Measurements from ENCODE around the gene TMEFF1.
A peak's percentile ranks its signal among the peaks of the same experiment; 100 is the strongest.
"Not testable (repeated sequence)": the region's sequence is repeated elsewhere in the genome, so short reads cannot be mapped to it uniquely, and the experiment has no call there.

Gene TMEFF1

GRCh38 chr9:100498592-100498991 is 25.6 kb downstream of the TMEFF1 start:
- DNase-seq = no peak

- DNase-seq = no peak
Observed at GRCh38 chr9:100499460-100499859, 26.5 kb downstream of the TMEFF1 start.

GRCh38 chr9:100499866-100500265 is 26.9 kb downstream of the TMEFF1 start:
- no peak for DNase-seq

GRCh38 chr9:100505564-100506159 is 32.7 kb downstream of the TMEFF1 start:
- DNase-seq = peak; percentile 13 to 83

- DNase-seq = not testable (repeated sequence)
Observed at GRCh38 chr9:100507350-100507749, 34.4 kb downstream of the TMEFF1 start.

GRCh38 chr9:100511205-100511604 is 38.3 kb downstream of the TMEFF1 start:
- DNase-seq = no peak

GRCh38 chr9:100515578-100516494 is 42.9 kb downstream of the TMEFF1 start:
- DNase-seq = peak in 1 of 2 donors; percentile 3

GRCh38 chr9:100521282-100521681 is 48.3 kb downstream of the TMEFF1 start:
- no peak for DNase-seq

- no peak for DNase-seq
Observed at GRCh38 chr9:100525563-100525962, 52.6 kb downstream of the TMEFF1 start.

GRCh38 chr9:100527180-100527794 is 54.3 kb downstream of the TMEFF1 start:
- DNase-seq = not testable (repeated sequence)

GRCh38 chr9:100534401-100534800 is 61.5 kb downstream of the TMEFF1 start:
- DNase-seq = no peak

- DNase-seq = no peak
Observed at GRCh38 chr9:100540327-100540726, 67.4 kb downstream of the TMEFF1 start.

- DNase-seq = no peak
Observed at GRCh38 chr9:100549048-100549447, 76.1 kb downstream of the TMEFF1 start.

GRCh38 chr9:100554935-100555401 is 82.0 kb downstream of the TMEFF1 start:
- DNase-seq = no peak

GRCh38 chr9:100555471-100555870 is 82.5 kb downstream of the TMEFF1 start:
- DNase-seq = no peak

GRCh38 chr9:100557053-100557452 is 84.1 kb downstream of the TMEFF1 start:
- DNase-seq = no peak

GRCh38 chr9:100561256-100561655 is 88.3 kb downstream of the TMEFF1 start:
- no peak for DNase-seq

GRCh38 chr9:100567856-100568255 is 94.9 kb downstream of the TMEFF1 start:
- no peak for DNase-seq

GRCh38 chr9:100573655-100574260 is 100.8 kb downstream of the TMEFF1 start:
- no peak for DNase-seq

GRCh38 chr9:100575006-100575405 is 102.1 kb downstream of the TMEFF1 start:
- DNase-seq = no peak

- DNase-seq = no peak
Observed at GRCh38 chr9:100575765-100576386, 102.9 kb downstream of the TMEFF1 start.

GRCh38 chr9:100577776-100578448 is 105.0 kb downstream of the TMEFF1 start, which contains the start of gene CAVIN4:
Gene CAVIN4 (plus strand): TSS chr9:100578079. CDS start chr9:100578144, 65 bp downstream.
- no peak for DNase-seq

Measured in inflammatory macrophage treated with lipopolysaccharide for 1 hour (primary cell).